Mucosa of rectum (tissue), 2 donors: ENCODE measurements around the gene HNRNPA1.

Experiments used
- H3K27ac ChIP-seq, 2 donors: one replicate each; pipeline ENCODE4 v1.7.0; 2013; ENCODE audit warnings: inconsistent platforms in 2 of 2, low read depth in 2 of 2, low read length in 2 of 2
- H3K27me3 ChIP-seq, 2 donors: one replicate each; pipeline ENCODE4 v1.7.0; 2013; ENCODE audit warnings: low read length in 2 of 2; ENCODE audit not compliant: control insufficient read depth in 2 of 2, insufficient read depth in 2 of 2
- H3K36me3 ChIP-seq, 2 donors: one replicate each; pipeline ENCODE4 v1.7.0; 2013; ENCODE audit warnings: low read length in 2 of 2; ENCODE audit not compliant: control insufficient read depth in 2 of 2, insufficient read depth in 2 of 2
- H3K4me1 ChIP-seq, 2 donors: one replicate each; pipeline ENCODE4 v1.7.0; 2013; ENCODE audit warnings: low read length in 2 of 2, mild to moderate bottlenecking in 1 of 2; ENCODE audit not compliant: control insufficient read depth in 2 of 2, insufficient read depth in 2 of 2
- H3K4me3 ChIP-seq, 2 donors: one replicate each; pipeline ENCODE4 v1.7.0; 2013; ENCODE audit warnings: low read length in 2 of 2
- H3K9ac ChIP-seq, 2 donors: one replicate each; pipeline ENCODE4 v1.7.0; 2013; ENCODE audit warnings: low read length in 2 of 2, low read depth in 1 of 2, mild to moderate bottlenecking in 1 of 2
- H3K9me3 ChIP-seq, 2 donors: one replicate each; pipeline ENCODE4 v1.7.0; 2013; ENCODE audit warnings: low read length in 2 of 2; ENCODE audit not compliant: control insufficient read depth in 2 of 2
- donor health status: healthy.
- donor health status: Normal muscosa, but diverticular disease.

HNRNPA1 gene

GRCh38 chr12:54298904-54299303, 18.4 kb downstream of the HNRNPA1 start:
- H3K9me3 ChIP-seq: no peaks in the 10 kb centered on the region
- H3K27ac ChIP-seq: no peak overlapping the region
- H3K4me3 ChIP-seq: no peak overlapping the region
- peaks cover 6% of the 10 kb centered on the region in 2 donors for H3K4me1 ChIP-seq
- no peak overlapping the region for H3K9ac ChIP-seq
- peaks cover 19 to 29% of the 10 kb centered on the region in 2 donors for H3K27me3 ChIP-seq
- H3K36me3 ChIP-seq: no peaks in the 10 kb centered on the region

- Histone ChIP-seq H3K27ac (no peak overlapping the region), H3K9me3 (no peaks in the 10 kb centered on the region), H3K27me3 (peaks cover 19 to 29% of the 10 kb centered on the region in 2 donors), H3K9ac (no peak overlapping the region), H3K4me1 (peaks cover 6 to 8% of the 10 kb centered on the region in 2 donors), H3K4me3 (no peak overlapping the region), H3K36me3 (no peaks in the 10 kb centered on the region)
Measured at GRCh38 chr12:54299515-54300224, 19.1 kb downstream of the HNRNPA1 start.

GRCh38 chr12:54300225-54300731, 19.8 kb downstream of the HNRNPA1 start:
- H3K4me1 ChIP-seq: peaks cover 6 to 8% of the 10 kb centered on the region in 2 donors
- H3K4me3 ChIP-seq: no peak overlapping the region
- H3K9me3 ChIP-seq: no peaks in the 10 kb centered on the region
- H3K27ac ChIP-seq: no peak overlapping the region
- H3K9ac ChIP-seq: no peak overlapping the region
- H3K27me3 ChIP-seq: peaks cover 19 to 29% of the 10 kb centered on the region in 2 donors
- no peaks in the 10 kb centered on the region for H3K36me3 ChIP-seq

GRCh38 chr12:54300732-54301427, 20.4 kb downstream of the HNRNPA1 start, which contains the start of gene NFE2:
TSS of gene NFE2 (minus strand) at chr12:54301015. CDS start at chr12:54295248, 5,767 bp downstream.
- Histone ChIP-seq H3K4me1 (peaks cover 6 to 8% of the 10 kb centered on the region in 2 donors), H3K4me3 (peak within 1 kb of the TSS; percentile 30 to 44)

GRCh38 chr12:54301428-54302048, 21.0 kb downstream of the HNRNPA1 start:
- peak overlapping the region in 1 of 2 donors; percentile 9 for H3K27ac ChIP-seq
- peaks cover 6 to 8% of the 10 kb centered on the region in 2 donors for H3K4me1 ChIP-seq
- no peaks in the 10 kb centered on the region for H3K36me3 ChIP-seq
- H3K9ac ChIP-seq: no peak overlapping the region
- peaks cover 19 to 29% of the 10 kb centered on the region in 2 donors for H3K27me3 ChIP-seq
- H3K9me3 ChIP-seq: no peaks in the 10 kb centered on the region
- no peak overlapping the region for H3K4me3 ChIP-seq

More at GRCh38 chr12:54300732-54301427, 20.4 kb downstream of the HNRNPA1 start, which contains the start of gene NFE2:
- H3K36me3 ChIP-seq: no peaks in the 10 kb centered on the region
- H3K27me3 ChIP-seq: peaks cover 19 to 29% of the 10 kb centered on the region in 2 donors
- H3K27ac ChIP-seq: peak within 1 kb of the TSS in 1 of 2 donors; percentile 9
- peak within 1 kb of the TSS in 1 of 2 donors; percentile 6 for H3K9ac ChIP-seq
- H3K9me3 ChIP-seq: no peaks in the 10 kb centered on the region

- Histone ChIP-seq H3K27ac (no peak overlapping the region), H3K27me3 (peaks cover 20 to 29% of the 10 kb centered on the region in 2 donors), H3K9me3 (no peaks in the 10 kb centered on the region), H3K36me3 (no peaks in the 10 kb centered on the region), H3K4me1 (peaks cover 8 to 10% of the 10 kb centered on the region in 2 donors), H3K4me3 (no peak overlapping the region), H3K9ac (no peak overlapping the region)
Measured at GRCh38 chr12:54303640-54304039, 23.1 kb downstream of the HNRNPA1 start.

GRCh38 chr12:54304187-54304810, 23.8 kb downstream of the HNRNPA1 start:
- peaks cover 17 to 24% of the 10 kb centered on the region in 2 donors for H3K27me3 ChIP-seq
- H3K4me1 ChIP-seq: peaks cover 8 to 10% of the 10 kb centered on the region in 2 donors
- no peaks in the 10 kb centered on the region for H3K36me3 ChIP-seq
- H3K9me3 ChIP-seq: no peaks in the 10 kb centered on the region
- no peak overlapping the region for H3K27ac ChIP-seq
- no peak overlapping the region for H3K9ac ChIP-seq
- no peak overlapping the region for H3K4me3 ChIP-seq

GRCh38 chr12:54306925-54307741, 26.6 kb downstream of the HNRNPA1 start:
- Histone ChIP-seq H3K27me3 (peaks cover 3 to 6% of the 10 kb centered on the region in 2 donors), H3K4me1 (peaks cover 3 to 4% of the 10 kb centered on the region in 2 donors), H3K4me3 (no peak overlapping the region), H3K9me3 (no peaks in the 10 kb centered on the region), H3K36me3 (no peaks in the 10 kb centered on the region), H3K27ac (peak overlapping the region; percentile 14 to 48), H3K9ac (no peak overlapping the region)

- H3K4me1 ChIP-seq: peaks cover 0 to 4% of the 10 kb centered on the region in 2 donors
- H3K27me3 ChIP-seq: peaks cover 0 to 2% of the 10 kb centered on the region in 2 donors
- no peaks in the 10 kb centered on the region for H3K9me3 ChIP-seq
- no peak overlapping the region for H3K4me3 ChIP-seq
- no peak overlapping the region for H3K27ac ChIP-seq
- H3K36me3 ChIP-seq: no peaks in the 10 kb centered on the region
- no peak overlapping the region for H3K9ac ChIP-seq
Measured at GRCh38 chr12:54311051-54311450, 30.5 kb downstream of the HNRNPA1 start.
